ENCODE data around the gene PLEKHB1.

Gene PLEKHB1, protein sequence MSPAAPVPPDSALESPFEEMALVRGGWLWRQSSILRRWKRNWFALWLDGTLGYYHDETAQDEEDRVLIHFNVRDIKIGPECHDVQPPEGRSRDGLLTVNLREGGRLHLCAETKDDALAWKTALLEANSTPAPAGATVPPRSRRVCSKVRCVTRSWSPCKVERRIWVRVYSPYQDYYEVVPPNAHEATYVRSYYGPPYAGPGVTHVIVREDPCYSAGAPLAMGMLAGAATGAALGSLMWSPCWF

DNA sequence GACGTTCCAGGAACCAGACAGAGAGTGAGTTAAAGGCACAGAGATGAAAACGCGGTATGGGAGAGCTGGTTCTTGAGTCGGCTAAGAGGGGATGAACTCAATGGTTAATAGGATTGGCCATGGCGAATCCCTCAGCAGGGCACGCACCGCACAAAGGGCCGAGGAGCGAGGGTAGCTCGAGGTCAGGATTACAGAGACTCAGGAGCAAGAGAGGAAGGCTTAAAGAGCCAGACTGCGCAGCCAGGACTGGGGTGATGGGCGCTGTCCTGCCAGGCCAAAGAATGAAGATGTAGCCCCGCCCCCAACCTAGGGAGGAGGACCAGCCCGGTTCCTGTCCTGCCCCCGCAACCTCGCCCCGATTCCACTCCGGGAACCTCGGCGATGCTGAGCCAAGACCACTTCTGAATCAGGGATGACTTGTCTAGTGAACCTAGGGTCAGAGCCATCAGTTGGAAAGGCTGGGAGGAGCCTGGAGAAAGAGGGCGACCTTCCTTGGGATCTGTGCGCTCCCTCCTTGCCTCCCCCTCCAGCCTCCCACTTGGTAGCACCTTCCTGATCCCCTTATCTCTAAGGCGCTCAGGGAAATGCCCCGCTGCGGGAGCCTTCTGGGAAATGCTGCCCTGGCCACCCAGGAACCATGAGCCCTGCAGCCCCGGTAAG lies at the start of gene PLEKHB1:
Gene PLEKHB1 (plus strand): TSS at position 610 of the 660 bp plus-strand sequence. CDS start 28 bp downstream, at position 638.
- DNase-seq, result no peak

DNA sequence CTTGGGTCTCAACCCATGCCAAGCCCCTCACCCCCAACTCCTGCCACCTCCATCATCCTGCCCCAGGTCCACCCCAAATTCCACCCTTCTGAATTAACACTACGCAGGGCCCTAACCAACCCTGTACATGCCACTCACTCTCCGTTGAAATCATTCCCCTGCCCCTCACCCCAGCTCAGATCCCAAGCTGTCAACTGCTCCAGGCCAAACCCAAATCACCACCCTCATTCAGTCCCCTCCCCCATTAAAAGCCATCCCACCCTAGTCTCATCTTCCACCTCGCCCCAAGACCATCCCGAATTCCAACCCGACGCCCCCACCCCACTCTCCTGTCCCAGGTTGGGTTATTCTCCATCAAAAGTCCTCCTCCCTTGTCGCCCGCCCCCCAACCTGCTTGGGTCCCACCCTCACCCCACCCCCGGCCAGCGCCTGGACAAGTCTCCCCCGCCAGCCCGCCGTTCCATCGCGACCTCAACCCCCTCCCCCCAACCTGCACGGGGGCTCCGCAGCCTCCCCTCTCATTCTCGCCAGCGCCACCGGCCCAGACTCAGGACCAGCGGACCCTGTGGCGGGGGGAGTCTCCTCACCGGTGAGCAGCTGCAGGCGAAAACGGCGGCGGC lies 48.9 kb upstream of the PLEKHB1 start:
- DNase-seq, result peak in 1 of 2 experiments; percentile 52

DNA sequence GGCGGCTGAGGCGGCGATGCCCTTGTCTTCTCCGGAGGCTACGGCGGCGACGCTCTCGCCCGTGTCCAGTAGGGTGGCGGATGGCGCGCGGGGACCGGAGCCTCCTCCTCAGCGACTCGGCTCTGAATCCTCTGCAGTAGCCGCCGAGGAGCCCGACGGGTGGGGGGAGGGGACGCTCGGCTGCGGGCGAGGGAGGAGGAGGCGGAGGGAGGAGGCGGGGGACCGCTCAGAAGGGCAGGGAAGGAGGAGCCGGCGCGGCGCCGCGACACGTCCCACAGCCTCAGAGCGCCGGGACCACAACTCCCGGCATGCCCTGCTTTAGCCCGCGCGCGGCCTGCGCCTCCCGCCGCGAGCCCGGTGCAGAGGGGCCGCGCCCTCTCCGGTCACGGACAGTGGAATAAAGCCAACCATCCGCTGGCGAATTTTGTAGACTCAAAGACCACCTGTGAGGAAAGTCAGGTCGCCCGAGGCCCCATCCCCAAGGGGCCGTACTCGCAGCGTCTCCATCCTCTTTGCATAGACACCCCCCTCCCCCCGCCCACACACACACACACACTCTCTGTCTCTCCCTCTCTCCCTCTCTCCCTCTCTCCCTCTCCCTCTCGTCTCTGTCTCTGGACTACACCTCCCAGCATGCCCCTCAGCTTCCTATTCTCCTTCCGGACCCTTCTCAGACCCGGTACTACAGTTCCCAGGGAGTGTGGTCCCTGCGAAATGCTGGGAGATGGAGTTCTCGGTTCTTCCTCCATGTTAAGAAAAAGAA lies 48.2 kb upstream of the PLEKHB1 start, which contains the start of gene FAM168A:
Gene FAM168A (minus strand): TSS at position 157 of the 763 bp plus-strand sequence. CDS start 129,638 bp downstream, outside the sequence.
- DNase-seq, result peak; percentile 99 to 100

DNA sequence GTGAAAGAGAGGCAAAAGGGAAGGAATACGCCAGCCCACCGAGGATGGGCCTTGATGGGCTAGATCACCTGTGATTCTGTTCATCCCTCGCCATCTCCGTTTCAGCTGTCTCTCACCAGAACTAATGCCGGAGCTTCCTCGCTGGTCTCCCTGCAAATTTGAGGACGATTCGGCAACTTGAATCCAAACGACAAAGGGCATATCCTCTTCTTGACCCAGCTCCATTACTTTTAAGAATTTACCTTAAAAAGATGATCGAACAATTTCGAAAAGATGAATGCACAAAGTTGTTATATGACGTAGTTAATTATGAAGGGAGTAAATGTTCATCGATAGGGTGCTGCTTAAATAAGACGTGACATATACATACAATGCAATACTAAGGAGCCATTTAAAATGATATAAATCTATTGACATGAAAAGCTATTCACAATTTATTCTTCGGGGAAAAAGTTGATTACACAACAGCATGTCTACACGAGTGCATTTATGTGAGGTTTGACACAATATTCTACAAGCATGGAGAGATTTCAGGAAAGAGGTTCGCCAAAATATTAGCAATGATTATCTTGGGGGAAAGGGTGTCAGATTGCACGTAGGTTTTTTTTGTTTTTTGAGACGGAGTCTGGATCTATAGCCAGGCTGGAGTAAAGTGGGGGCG lies 47.5 kb upstream of the PLEKHB1 start:
- DNase-seq, result no peak

DNA sequence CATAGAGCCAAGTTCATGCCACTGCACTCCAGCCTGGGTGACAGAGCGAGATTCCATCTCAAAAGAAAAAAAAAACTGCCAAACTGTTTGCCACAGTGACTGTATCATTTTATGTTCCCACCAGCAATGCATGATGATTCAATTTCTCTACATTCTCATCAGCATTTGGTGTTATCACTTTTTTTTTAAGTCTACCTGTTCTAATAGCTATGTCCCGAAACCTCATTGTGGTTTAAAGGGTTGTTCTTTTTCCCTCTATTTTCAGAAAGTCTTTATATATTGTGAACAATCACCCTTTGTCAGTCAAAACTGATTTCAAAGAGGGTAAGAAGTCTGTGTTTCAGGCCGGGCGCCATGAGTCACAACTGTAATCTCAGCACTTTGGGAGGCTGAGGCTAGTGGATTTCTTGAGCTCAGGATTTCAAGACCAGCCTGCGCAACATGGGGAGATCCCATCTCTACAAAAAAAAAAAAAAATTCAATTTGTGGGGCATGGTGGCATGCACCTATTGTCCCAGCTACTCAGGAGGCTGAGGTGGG lies 33.7 kb upstream of the PLEKHB1 start:
- DNase-seq, result no peak

DNA sequence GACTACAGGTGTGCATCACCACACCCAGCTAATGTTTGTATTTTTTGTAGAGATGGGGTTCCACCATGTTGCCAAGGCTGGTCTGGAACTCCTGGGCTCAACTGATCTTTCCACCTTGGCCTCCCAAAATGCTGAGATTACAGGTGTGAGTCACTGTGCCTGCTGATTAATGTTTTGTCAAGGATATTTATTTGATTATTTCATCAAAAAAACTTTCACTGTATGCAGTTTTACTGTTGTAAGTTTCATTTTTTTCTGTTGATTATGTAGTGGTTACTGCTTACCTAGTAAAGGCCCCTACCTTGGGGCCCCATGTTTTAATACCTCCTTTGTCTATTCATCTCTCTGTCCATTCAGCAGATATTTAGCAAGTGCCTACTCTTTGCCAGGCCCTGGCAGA lies 31.8 kb upstream of the PLEKHB1 start:
- DNase-seq, result no peak

DNA sequence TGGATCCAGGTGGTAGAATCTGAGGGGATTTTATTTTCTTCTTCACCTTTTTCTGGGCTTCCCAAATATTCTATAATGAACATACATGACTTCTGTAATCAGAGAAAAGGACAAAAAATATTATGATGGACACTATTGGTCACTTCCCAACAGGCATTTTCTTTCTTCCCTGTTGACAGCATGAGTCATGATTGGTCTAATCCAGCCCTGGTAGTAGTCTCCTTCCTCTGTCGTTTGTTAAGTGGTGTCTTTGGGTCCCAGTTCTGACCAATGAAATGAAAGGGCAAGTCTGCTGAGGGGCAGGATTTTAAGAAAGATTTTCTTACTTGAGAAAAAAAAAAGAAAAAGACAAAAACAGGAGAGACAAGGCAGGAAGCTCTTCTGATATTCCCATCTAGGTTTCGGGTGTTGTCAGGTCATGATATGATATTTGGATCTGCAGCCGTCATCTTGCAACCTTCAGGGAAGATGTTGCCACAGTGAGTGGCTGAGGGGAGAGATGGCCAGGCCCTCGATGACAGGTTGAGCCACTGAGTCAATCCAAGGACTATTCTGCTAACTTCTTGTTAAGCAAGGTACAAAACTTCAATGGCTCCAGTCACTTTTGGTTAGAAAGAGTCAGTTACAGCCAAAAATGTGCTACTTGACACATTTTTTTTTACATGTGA lies 23.3 kb upstream of the PLEKHB1 start:
- no peak for DNase-seq

DNA sequence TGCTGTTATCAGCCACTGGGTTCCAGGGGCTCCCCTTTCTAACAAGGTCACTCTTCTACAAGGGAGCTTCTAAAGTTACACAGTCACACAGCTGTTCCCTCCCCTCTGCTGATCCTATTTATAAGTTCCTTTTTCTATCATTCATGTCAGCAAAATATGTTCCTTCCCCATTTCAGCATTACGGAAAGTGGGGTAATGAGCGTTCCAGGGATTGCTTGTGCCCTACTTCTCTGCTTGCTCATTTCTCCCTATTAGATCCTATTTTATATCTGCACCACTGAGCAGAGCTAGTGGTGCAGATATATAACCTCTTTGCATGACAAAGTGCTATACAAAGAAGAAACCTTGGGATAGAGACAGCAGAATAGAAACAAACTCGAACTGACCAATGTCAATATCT lies 22.7 kb upstream of the PLEKHB1 start:
- DNase-seq, result no peak

DNA sequence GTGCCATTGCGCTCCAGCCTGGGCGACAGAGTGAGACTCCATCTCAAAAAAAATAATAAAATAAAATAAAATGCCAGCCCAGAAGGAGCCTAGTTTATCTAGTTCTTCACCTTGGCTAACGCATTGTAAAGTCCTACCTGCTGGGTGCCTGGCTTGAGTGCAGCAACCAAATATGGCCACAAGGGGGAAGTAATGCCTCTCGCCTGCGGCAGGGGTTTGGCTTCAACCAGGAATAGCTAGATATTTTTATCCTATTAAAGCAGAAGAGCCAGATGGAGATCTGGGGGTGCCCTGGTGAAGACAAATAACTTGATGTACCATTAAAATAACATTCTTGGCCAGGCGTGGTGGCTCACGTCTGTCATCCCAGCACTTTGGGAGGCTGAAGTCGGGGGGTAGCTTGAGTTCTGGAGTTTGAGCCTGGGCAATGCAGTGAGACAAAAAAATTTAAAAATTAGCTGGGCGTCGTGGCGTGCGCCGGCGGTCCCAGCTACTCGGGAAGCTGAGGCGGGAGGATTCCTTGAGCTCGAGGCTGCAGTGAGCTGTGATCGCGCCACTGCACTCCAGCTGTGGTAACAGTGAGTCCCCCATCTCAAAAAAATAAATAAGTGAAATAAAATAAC lies 20.6 kb upstream of the PLEKHB1 start:
- peak; percentile 62 to 86 for DNase-seq

DNA sequence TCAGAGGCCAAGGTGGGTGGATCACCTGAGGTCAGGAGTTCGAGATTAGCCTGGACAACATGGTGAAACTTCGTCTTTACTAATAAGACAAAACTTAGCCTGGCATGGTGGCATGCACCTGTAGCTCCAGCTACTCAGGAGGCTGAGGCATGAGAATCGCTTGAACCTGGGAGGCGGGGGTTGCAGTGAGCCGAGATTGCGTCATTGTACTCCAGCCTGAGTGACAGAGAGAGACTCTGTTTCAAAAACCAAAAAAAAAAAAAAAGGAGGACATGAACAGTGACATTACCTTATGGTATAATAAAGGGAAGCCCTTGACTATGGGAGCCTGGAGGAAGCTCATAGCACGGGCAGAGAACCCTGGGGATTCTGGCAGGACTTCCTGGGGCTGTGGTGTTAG lies 16.5 kb upstream of the PLEKHB1 start:
- DNase-seq, result no peak

DNA sequence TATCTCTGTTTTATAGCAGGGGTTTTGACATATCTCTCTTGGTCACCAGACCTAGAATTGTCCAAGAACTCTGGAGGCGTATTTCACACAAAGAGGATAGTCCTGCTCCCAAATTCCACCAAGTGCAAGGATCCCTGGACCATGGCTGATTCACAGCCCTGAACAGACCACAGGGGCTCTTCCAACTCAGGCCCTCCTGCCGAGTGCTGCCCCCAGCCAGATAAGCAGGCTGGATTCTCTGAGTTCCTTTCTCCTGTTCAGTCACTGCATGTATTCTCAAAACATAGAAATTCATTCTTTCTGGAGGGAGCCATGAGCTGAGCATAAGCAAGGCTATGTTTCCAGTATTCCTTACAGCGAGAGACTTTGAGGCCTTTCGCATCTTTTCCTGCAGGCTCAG lies 13.4 kb upstream of the PLEKHB1 start:
- no peak for DNase-seq

DNA sequence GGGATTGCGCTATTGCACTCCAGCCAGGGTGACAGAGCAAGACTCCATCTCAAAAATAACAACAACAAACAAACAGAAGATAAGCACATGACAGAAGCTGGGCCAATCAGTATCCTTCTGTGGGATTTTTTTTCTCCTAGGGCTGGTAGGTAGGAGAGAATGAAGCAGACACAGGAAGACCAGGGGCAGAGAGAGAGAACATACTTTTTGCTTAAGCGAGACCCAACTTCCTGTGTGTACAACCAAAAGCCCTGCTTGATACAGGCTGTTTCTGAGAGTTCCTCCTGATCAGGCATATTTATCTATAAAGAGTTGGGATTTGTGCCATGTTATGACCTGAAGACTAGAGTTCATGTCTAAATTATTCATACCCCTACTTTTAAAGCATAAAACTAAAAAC lies 12.4 kb upstream of the PLEKHB1 start:
- no peak for DNase-seq

DNA sequence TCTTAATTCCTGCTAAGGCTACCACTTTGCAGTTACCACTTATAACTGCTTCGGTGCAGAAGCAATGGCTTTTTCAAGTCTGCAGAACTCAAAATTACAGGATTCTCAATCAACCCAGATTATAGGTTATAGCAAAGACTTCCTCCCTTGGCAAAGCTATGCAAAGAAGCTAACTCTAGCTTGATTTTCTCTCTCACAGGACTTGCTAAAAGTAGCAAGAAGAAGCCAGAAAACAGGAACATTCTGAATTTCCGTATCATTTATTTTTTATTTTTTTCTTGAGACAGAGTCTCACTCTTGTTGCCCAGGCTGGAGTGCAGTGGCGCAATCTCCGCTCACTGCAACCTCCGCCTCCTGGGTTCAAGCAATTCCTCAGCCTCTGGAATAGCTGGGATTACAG lies 10.7 kb upstream of the PLEKHB1 start:
- no peak for DNase-seq

DNA sequence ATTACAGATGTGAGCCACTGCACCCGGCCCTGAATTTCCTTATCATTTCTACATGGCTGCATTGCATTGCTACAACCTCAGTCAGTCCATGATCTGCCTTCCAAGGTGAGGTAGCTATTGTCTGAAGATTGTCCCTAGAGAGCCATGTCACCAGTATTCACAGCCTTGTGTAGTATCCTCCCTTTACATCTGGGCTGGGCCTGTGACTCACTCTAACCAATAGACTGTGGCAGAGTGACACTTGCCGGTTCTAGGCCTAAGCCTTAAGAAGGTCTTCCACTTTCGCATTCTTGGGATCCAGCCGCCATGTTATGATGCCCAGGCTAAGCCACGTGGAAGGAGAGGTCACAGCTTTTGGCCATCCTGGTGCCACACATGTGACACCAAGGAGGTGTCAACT lies 10.1 kb upstream of the PLEKHB1 start:
- DNase-seq, result no peak

DNA sequence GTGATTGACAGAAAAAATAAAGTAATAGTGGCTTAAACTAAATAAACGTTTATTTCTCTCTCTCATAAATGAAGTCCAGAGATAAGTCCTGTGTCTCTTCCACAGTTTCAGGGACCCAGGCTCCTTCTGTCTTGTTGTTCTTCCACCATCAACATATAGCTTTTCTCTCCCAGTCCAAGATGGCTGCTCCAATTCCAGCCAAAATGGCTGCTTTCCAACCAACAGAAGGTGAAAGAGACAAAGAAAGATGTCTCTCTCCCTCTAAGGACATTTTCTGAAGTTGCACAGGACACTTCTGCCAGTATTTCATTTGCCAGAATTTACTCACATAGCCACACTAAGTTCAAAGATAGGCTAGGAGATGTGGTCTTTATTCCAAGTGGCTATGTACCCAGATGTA lies 9.4 kb upstream of the PLEKHB1 start:
- no peak for DNase-seq

DNA sequence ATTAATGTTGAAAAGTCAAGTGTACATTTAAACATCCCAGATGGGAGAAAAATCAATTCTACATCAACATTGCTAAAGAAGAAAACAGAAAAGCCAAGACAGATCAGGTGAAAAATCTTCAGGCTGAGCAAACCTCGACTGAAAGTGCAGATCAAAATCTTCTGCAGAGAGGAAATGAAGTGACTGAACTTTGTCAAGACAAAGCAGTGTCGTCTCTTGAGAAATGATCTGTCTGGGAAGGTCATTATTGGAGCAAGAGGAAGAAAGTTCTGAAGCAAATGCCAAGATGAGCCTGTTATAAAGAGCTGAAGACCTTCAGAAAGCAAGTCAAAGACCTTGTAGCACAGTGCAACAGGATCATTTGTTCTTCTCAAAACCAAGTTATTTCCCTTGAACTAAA lies 5.8 kb upstream of the PLEKHB1 start:
- DNase-seq, result no peak

DNA sequence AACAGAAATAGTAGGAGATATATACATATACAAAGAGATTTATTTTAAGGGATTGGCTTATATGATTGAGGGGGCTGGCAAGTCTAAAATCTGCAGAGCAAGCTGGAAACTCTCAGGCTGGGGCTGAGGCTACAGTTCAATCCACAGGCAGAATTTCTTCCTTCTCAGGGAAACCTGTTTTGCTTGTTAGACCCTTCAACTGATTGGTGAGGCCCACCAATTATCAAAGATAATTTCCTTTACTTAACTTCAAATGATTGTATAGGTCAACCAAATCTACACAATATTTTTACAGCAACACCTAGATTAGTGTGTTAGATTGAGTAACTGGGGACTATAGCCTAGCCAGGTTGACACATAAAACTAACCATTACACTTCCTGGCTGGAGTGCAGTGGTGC lies 4.7 kb upstream of the PLEKHB1 start:
- DNase-seq, result no peak

DNA sequence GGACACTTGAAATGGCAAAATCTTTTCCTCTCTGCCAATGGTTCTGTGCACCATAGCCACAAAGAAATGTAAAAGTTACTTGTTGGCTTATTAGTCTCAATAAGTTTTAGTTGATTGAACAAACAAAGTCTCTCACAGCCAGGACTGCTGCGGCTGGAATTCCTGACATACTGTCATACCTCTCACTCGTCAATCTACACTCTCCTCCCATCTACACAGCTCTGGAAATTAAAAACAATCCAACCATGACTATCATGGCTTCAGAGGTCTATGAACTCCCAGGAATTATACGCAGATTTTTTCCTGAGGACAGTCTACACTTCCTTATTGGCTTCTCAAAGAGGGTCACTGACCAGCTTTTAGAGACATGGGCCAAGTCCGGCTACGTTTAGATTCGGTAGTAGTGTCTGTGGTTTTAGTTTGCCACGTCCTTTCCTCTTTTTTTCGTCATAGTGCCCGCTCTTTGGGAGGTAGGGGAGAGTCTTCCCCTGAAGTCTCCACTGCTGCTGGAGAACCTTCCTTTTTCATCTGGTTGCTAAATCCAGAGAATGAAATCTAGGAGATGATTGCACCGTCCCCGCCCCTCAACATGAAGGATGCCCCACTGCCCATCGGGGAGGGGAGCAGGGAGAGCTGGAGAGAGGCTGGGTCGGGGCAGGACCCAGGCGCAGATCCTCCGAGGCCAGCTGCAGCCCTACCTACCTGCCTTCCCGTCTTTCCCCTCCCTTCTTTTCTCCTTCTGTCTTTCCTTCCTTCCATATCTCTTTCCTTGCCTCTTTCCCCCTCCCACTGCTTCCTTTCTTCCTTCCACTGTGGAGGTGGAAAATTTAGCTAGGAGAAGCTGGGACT lies 1.0 kb upstream of the PLEKHB1 start:
- DNase-seq, result no peak

DNA sequence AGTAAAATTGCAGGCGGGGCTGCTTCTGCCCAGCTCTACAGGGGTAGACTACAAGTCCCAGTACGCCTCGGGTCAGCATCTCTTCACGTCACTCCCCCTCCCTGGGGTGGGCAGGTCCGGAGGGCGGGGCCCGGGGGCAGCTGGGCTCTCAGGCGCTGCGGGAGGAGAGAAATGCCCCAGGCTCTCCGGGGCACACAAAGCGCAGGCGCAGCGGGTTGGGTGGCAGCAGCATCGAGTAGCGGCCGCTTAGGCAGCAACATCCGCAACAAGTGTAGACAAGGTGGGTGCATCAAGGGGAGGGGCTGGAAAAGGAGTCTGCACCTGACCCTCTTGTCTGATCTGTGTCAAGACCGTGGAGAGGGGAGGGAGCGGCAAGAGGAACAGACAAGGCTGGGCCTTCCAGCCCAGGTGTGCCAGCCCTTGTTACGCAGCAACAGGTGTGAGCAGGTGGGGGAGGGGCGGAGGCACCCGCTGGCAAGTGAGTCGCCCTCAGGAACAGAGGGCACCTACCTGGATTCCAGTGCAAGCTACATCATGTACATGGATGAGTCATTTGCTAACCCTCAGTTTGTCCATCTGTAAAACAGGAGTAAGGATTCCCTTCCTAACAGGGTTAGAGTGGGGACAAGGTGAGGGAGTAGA lies 1.2 kb downstream of the PLEKHB1 start:
- peak; percentile 94 to 99 for DNase-seq

DNA sequence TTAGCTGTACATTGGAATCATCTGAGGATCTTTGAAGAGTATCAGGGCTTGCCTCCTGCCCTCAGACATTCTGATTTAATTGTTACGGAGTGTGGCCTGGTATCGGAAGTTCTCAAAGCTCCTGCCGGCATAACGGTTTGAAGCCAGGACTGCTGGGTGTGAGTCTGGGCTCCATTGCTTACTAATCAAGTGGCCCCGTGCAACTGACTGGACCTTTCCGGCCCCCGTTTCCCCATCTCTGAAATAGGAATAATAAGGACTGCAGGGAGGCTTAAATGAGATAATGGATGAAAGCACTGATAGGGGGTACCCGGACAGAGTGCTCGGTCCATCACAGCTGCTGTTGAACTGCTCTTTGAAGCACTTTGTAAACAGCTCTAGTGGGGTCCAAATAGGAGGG lies 1.7 kb downstream of the PLEKHB1 start:
- DNase-seq, result no peak

Data from NCI-H526 (cell line).